ENCODE measurements around the gene VKORC1L1. TPM values are rescaled to one million over a fixed set of nuclear protein-coding genes. Genes with fewer than 3 reads are reported as not detected.

VKORC1L1 gene
- total RNA-seq, 4 donors from 2014 or later, result 16.0 to 25.8 (median 22.2) TPM

DNA sequence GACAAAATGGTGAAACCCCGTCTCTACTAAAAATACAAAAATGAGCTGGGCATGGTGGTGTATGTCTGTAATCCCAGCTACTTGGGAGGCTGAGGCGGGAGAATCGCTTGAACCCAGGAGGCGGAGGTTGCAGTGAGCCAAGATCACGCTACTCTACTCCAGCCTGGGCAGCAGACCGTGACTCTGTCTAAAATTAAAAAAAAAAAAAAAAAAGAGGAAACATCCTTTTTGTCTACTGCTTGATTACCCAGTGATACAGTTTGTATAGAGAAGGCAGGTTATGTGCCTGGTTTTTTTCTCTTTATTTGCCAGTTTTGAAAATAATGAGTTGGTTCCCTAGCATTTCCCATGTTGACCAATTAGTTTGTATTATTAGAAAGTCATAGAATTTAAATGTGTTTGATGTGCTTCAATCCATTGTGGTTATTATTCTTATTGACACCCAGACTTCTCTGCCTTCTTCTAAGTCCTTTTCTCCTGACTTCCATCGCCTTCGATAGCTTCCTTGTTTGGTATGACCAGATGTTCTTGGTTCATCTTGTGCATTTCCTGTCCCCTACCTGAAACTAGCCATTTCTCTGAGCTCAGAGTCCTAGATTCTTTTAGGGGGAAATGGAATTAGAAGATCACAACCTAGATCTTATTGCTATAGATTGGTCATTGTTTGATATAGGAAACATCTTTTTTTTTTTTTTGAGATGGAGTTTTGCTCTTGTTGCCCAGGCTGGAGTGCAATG is 43.2 kb downstream of the VKORC1L1 start:
- intact Hi-C loops (cut with DNase I; ENCODE audit: low total_unique reads), result no loop called here
- H3K36me3 ChIP-seq, result no peaks in the 10 kb centered on the region
- TF ChIP-seq POLR2AphosphoS5 (IDR thresholded peaks at IDR 0.05), result no peak
- TF ChIP-seq EP300 (IDR thresholded peaks at IDR 0.05; ENCODE audit: low read depth), result no peak
- TF ChIP-seq, protein P1, sequence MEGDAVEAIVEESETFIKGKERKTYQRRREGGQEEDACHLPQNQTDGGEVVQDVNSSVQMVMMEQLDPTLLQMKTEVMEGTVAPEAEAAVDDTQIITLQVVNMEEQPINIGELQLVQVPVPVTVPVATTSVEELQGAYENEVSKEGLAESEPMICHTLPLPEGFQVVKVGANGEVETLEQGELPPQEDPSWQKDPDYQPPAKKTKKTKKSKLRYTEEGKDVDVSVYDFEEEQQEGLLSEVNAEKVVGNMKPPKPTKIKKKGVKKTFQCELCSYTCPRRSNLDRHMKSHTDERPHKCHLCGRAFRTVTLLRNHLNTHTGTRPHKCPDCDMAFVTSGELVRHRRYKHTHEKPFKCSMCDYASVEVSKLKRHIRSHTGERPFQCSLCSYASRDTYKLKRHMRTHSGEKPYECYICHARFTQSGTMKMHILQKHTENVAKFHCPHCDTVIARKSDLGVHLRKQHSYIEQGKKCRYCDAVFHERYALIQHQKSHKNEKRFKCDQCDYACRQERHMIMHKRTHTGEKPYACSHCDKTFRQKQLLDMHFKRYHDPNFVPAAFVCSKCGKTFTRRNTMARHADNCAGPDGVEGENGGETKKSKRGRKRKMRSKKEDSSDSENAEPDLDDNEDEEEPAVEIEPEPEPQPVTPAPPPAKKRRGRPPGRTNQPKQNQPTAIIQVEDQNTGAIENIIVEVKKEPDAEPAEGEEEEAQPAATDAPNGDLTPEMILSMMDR (IDR thresholded peaks at IDR 0.05), result no peak
- TF ChIP-seq POLR2A (IDR thresholded peaks at IDR 0.05), result no peak
- no peak overlapping the region for H3K4me3 ChIP-seq
- H3K27ac ChIP-seq, result no peak overlapping the region
- DNase-seq, result no peak
- H3K4me1 ChIP-seq, result no peaks in the 10 kb centered on the region
- 89 to 94% methylated on average over 8 of the region's 8 CpGs for WGBS, 2 donors (ENCODE audit: low coverage in 1 of 2)
- in situ Hi-C loops (cut with MboI; ENCODE audit: low pct_ligation_motif_present in 1 of 4, low pct_unique_long_range_greater_than_20kb in 1 of 4, low sequenced_read_pairs in 3 of 4), result no loop called here
- no peaks in the 10 kb centered on the region for H3K9me3 ChIP-seq
- H3K27me3 ChIP-seq, result no peaks in the 10 kb centered on the region

DNA sequence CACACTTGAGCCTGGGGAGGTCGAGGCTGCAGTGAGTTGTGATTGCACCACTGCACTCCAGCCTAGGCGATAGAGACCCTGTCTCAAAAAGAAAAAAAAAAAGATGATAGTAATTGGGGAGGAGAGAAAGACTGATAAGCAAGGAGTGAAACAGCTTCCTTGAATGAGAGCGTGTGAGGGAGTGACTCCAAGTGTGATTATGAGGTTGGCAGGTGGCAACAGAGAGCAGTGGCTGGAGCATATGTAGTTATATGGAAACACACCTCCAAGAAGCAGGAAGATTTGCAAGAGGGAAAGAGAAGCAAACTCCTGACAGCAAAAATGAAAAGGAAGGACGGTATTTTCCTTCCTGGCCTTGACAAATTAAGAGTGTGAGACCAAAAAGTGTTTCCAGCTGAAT is 50.4 kb downstream of the VKORC1L1 start:
- Histone ChIP-seq H3K36me3 (no peaks in the 10 kb centered on the region), H3K4me3 (no peak overlapping the region), H3K9me3 (no peaks in the 10 kb centered on the region), H3K27ac (no peak overlapping the region), H3K4me1 (peaks cover 0 to 5% (median 0%) of the 10 kb centered on the region in 4 donors), H3K27me3 (no peaks in the 10 kb centered on the region)
- intact Hi-C loops (cut with DNase I; ENCODE audit: low total_unique reads) (no loop called here), in situ Hi-C loops (cut with MboI; ENCODE audit: low pct_ligation_motif_present in 1 of 4, low pct_unique_long_range_greater_than_20kb in 1 of 4, low sequenced_read_pairs in 3 of 4) (no loop called here)
- no peak for DNase-seq
- 46 to 71% methylated on average over 2 to 4 of the region's 4 CpGs for WGBS, 2 donors (ENCODE audit: low coverage in 1 of 2)
- no peak for TF ChIP-seq POLR2A (IDR thresholded peaks at IDR 0.05)
- TF ChIP-seq POLR2AphosphoS5 (IDR thresholded peaks at IDR 0.05), result no peak
- TF ChIP-seq, protein P1 (IDR thresholded peaks at IDR 0.05), result no peak
- TF ChIP-seq EP300 (IDR thresholded peaks at IDR 0.05; ENCODE audit: low read depth), result no peak

DNA sequence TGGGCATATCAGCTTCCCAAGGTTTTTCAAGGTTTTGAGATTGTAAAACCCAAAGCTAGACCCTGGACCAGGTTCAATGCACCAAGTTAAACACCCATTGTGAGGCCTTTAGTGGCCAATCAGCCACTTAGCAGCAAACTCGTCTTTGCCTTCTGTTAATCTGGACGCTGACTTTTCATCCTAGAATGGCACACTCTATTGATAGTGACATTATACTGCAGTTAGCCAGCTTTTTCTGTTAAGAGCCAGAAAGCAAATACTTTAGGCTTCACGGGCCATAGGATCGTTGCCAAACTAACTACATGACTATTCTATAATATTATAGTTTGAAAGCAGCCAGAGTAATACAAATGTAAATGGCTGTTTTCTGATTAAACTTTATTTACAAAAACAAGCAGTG is 51.3 kb downstream of the VKORC1L1 start:
- no peak for DNase-seq
- H3K27ac ChIP-seq, result no peak overlapping the region
- H3K36me3 ChIP-seq, result no peaks in the 10 kb centered on the region
- intact Hi-C loops (cut with DNase I; ENCODE audit: low total_unique reads) (no loop called here), in situ Hi-C loops (cut with MboI; ENCODE audit: low pct_ligation_motif_present in 1 of 4, low pct_unique_long_range_greater_than_20kb in 1 of 4, low sequenced_read_pairs in 3 of 4) (no loop called here)
- no peaks in the 10 kb centered on the region for H3K9me3 ChIP-seq
- H3K4me1 ChIP-seq, result peaks cover 0 to 5% (median 0%) of the 10 kb centered on the region in 4 donors
- 81 to 91% methylated on average over 4 of the region's 4 CpGs for WGBS, 2 donors (ENCODE audit: low coverage in 1 of 2)
- no peak for TF ChIP-seq POLR2AphosphoS5 (IDR thresholded peaks at IDR 0.05)
- TF ChIP-seq, protein P1 (IDR thresholded peaks at IDR 0.05), result no peak
- no peak for TF ChIP-seq POLR2A (IDR thresholded peaks at IDR 0.05)
- no peak for TF ChIP-seq EP300 (IDR thresholded peaks at IDR 0.05; ENCODE audit: low read depth)
- no peak overlapping the region for H3K4me3 ChIP-seq
- H3K27me3 ChIP-seq, result no peaks in the 10 kb centered on the region

DNA sequence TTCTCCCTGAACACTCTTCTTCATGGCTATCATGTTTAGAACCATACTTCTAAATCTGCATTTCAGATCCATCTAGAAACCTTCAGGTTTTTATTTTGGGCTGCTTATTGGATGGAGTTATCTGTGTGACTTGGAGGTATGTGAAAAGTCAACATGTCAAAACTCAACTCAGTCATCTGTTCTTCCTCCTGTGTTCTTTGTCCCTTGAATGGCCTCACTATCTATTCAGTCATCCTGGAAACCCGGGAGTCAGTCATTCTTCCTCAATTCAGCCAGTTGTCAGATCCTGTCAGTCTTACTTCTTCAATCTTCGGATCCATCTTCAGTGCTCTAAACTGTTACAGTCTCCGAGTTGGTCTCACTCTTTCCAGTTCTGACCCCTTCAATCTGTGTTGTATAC is 52.2 kb downstream of the VKORC1L1 start:
- intact Hi-C loops (cut with DNase I; ENCODE audit: low total_unique reads), result no loop called here

More for the DNA sequence above, 52.2 kb downstream of the VKORC1L1 start:
- no peaks in the 10 kb centered on the region for H3K9me3 ChIP-seq
- no peak overlapping the region for H3K27ac ChIP-seq
- no peaks in the 10 kb centered on the region for H3K36me3 ChIP-seq
- H3K4me3 ChIP-seq, result no peak overlapping the region
- DNase-seq, result no peak
- 57 to 86% methylated on average over 3 of the region's 3 CpGs for WGBS, 2 donors (ENCODE audit: low coverage in 1 of 2)
- peaks cover 0 to 5% (median 0%) of the 10 kb centered on the region in 4 donors for H3K4me1 ChIP-seq
- in situ Hi-C loops (cut with MboI; ENCODE audit: low pct_ligation_motif_present in 1 of 4, low pct_unique_long_range_greater_than_20kb in 1 of 4, low sequenced_read_pairs in 3 of 4), result no loop called here
- no peaks in the 10 kb centered on the region for H3K27me3 ChIP-seq
- no peak for TF ChIP-seq EP300 (IDR thresholded peaks at IDR 0.05; ENCODE audit: low read depth)
- TF ChIP-seq POLR2A (IDR thresholded peaks at IDR 0.05), result no peak
- TF ChIP-seq, protein P1 (IDR thresholded peaks at IDR 0.05), result no peak
- no peak for TF ChIP-seq POLR2AphosphoS5 (IDR thresholded peaks at IDR 0.05)
